ENCODE results near the gene SKIL.
A peak's percentile ranks its signal among the peaks of the same experiment; 100 is the strongest.

Gene SKIL

GRCh38 chr3:170367797-170368196 lies 10.3 kb downstream of the SKIL start:
- H3K9ac ChIP-seq (ENCODE audit: low read depth, low read length): no peak overlapping the region
- H3K27me3 ChIP-seq (ENCODE audit: control insufficient read depth, insufficient read depth, low read length): no peaks in the 10 kb centered on the region
- H3K4me1 ChIP-seq (ENCODE audit: control insufficient read depth, insufficient read depth, low read length): peaks cover 3% of the 10 kb centered on the region
- H3K9me3 ChIP-seq (ENCODE audit: control insufficient read depth, insufficient read depth, low read length): no peaks in the 10 kb centered on the region
- H3K4me3 ChIP-seq (ENCODE audit: low read depth, low read length): peak overlapping the region; percentile 6
- H3K36me3 ChIP-seq (ENCODE audit: control insufficient read depth, insufficient read depth, low read length): no peaks in the 10 kb centered on the region

GRCh38 chr3:170368921-170369320 lies 11.4 kb downstream of the SKIL start:
- H3K4me1 ChIP-seq (ENCODE audit: control insufficient read depth, insufficient read depth, low read length): peaks cover 3% of the 10 kb centered on the region

GRCh38 chr3:170372190-170372879 lies 14.8 kb downstream of the SKIL start:
- H3K9me3 ChIP-seq (ENCODE audit: control insufficient read depth, insufficient read depth, low read length): no peaks in the 10 kb centered on the region
- H3K4me1 ChIP-seq (ENCODE audit: control insufficient read depth, insufficient read depth, low read length): peaks cover 3% of the 10 kb centered on the region
- H3K27me3 ChIP-seq (ENCODE audit: control insufficient read depth, insufficient read depth, low read length): no peaks in the 10 kb centered on the region
- no peak overlapping the region for H3K4me3 ChIP-seq (ENCODE audit: low read depth, low read length)
- H3K9ac ChIP-seq (ENCODE audit: low read depth, low read length): no peak overlapping the region
- H3K36me3 ChIP-seq (ENCODE audit: control insufficient read depth, insufficient read depth, low read length): no peaks in the 10 kb centered on the region

More at GRCh38 chr3:170368921-170369320, 11.4 kb downstream of the SKIL start:
- Histone ChIP-seq H3K27me3 (ENCODE audit: control insufficient read depth, insufficient read depth, low read length) (no peaks in the 10 kb centered on the region), H3K36me3 (ENCODE audit: control insufficient read depth, insufficient read depth, low read length) (no peaks in the 10 kb centered on the region), H3K9ac (ENCODE audit: low read depth, low read length) (no peak overlapping the region), H3K9me3 (ENCODE audit: control insufficient read depth, insufficient read depth, low read length) (no peaks in the 10 kb centered on the region), H3K4me3 (ENCODE audit: low read depth, low read length) (no peak overlapping the region)

- H3K4me3 ChIP-seq (ENCODE audit: low read depth, low read length): no peak overlapping the region
- H3K27me3 ChIP-seq (ENCODE audit: control insufficient read depth, insufficient read depth, low read length): no peaks in the 10 kb centered on the region
- H3K9me3 ChIP-seq (ENCODE audit: control insufficient read depth, insufficient read depth, low read length): no peaks in the 10 kb centered on the region
- H3K9ac ChIP-seq (ENCODE audit: low read depth, low read length): no peak overlapping the region
- peaks cover 31% of the 10 kb centered on the region for H3K36me3 ChIP-seq (ENCODE audit: control insufficient read depth, insufficient read depth, low read length)
- H3K4me1 ChIP-seq (ENCODE audit: control insufficient read depth, insufficient read depth, low read length): no peaks in the 10 kb centered on the region
Observed at GRCh38 chr3:170383567-170383966, 26.1 kb downstream of the SKIL start.

- Histone ChIP-seq H3K36me3 (ENCODE audit: control insufficient read depth, insufficient read depth, low read length) (peaks cover 32% of the 10 kb centered on the region), H3K27me3 (ENCODE audit: control insufficient read depth, insufficient read depth, low read length) (no peaks in the 10 kb centered on the region), H3K4me1 (ENCODE audit: control insufficient read depth, insufficient read depth, low read length) (no peaks in the 10 kb centered on the region)
Observed at GRCh38 chr3:170386468-170386867, 29.0 kb downstream of the SKIL start.

GRCh38 chr3:170387950-170388349 lies 30.4 kb downstream of the SKIL start:
- no peak overlapping the region for H3K4me3 ChIP-seq (ENCODE audit: low read depth, low read length)
- H3K9me3 ChIP-seq (ENCODE audit: control insufficient read depth, insufficient read depth, low read length): no peaks in the 10 kb centered on the region
- H3K36me3 ChIP-seq (ENCODE audit: control insufficient read depth, insufficient read depth, low read length): peaks cover 30% of the 10 kb centered on the region
- no peaks in the 10 kb centered on the region for H3K4me1 ChIP-seq (ENCODE audit: control insufficient read depth, insufficient read depth, low read length)
- no peak overlapping the region for H3K9ac ChIP-seq (ENCODE audit: low read depth, low read length)
- no peaks in the 10 kb centered on the region for H3K27me3 ChIP-seq (ENCODE audit: control insufficient read depth, insufficient read depth, low read length)

More at GRCh38 chr3:170386468-170386867, 29.0 kb downstream of the SKIL start:
- H3K4me3 ChIP-seq (ENCODE audit: low read depth, low read length): no peak overlapping the region
- no peak overlapping the region for H3K9ac ChIP-seq (ENCODE audit: low read depth, low read length)
- no peaks in the 10 kb centered on the region for H3K9me3 ChIP-seq (ENCODE audit: control insufficient read depth, insufficient read depth, low read length)

- H3K4me3 ChIP-seq (ENCODE audit: low read depth, low read length): no peak overlapping the region
- no peaks in the 10 kb centered on the region for H3K9me3 ChIP-seq (ENCODE audit: control insufficient read depth, insufficient read depth, low read length)
- H3K36me3 ChIP-seq (ENCODE audit: control insufficient read depth, insufficient read depth, low read length): peaks cover 28% of the 10 kb centered on the region
- H3K9ac ChIP-seq (ENCODE audit: low read depth, low read length): no peak overlapping the region
- H3K4me1 ChIP-seq (ENCODE audit: control insufficient read depth, insufficient read depth, low read length): no peaks in the 10 kb centered on the region
- no peaks in the 10 kb centered on the region for H3K27me3 ChIP-seq (ENCODE audit: control insufficient read depth, insufficient read depth, low read length)
Observed at GRCh38 chr3:170391108-170391507, 33.6 kb downstream of the SKIL start.

GRCh38 chr3:170397685-170398084 lies 40.2 kb downstream of the SKIL start:
- Histone ChIP-seq H3K9me3 (ENCODE audit: control insufficient read depth, insufficient read depth, low read length) (no peaks in the 10 kb centered on the region), H3K27me3 (ENCODE audit: control insufficient read depth, insufficient read depth, low read length) (no peaks in the 10 kb centered on the region), H3K36me3 (ENCODE audit: control insufficient read depth, insufficient read depth, low read length) (no peaks in the 10 kb centered on the region), H3K4me1 (ENCODE audit: control insufficient read depth, insufficient read depth, low read length) (no peaks in the 10 kb centered on the region), H3K4me3 (ENCODE audit: low read depth, low read length) (no peak overlapping the region), H3K9ac (ENCODE audit: low read depth, low read length) (no peak overlapping the region)

GRCh38 chr3:170405101-170405500 lies 47.6 kb downstream of the SKIL start:
- Histone ChIP-seq H3K27me3 (ENCODE audit: control insufficient read depth, insufficient read depth, low read length) (no peaks in the 10 kb centered on the region), H3K9me3 (ENCODE audit: control insufficient read depth, insufficient read depth, low read length) (no peaks in the 10 kb centered on the region), H3K9ac (ENCODE audit: low read depth, low read length) (no peak overlapping the region), H3K4me3 (ENCODE audit: low read depth, low read length) (no peak overlapping the region), H3K36me3 (ENCODE audit: control insufficient read depth, insufficient read depth, low read length) (no peaks in the 10 kb centered on the region), H3K4me1 (ENCODE audit: control insufficient read depth, insufficient read depth, low read length) (no peaks in the 10 kb centered on the region)

GRCh38 chr3:170410428-170411029 lies 53.0 kb downstream of the SKIL start:
- H3K27me3 ChIP-seq (ENCODE audit: control insufficient read depth, insufficient read depth, low read length): no peaks in the 10 kb centered on the region
- no peaks in the 10 kb centered on the region for H3K36me3 ChIP-seq (ENCODE audit: control insufficient read depth, insufficient read depth, low read length)
- H3K9me3 ChIP-seq (ENCODE audit: control insufficient read depth, insufficient read depth, low read length): no peaks in the 10 kb centered on the region
- H3K4me1 ChIP-seq (ENCODE audit: control insufficient read depth, insufficient read depth, low read length): no peaks in the 10 kb centered on the region
- no peak overlapping the region for H3K9ac ChIP-seq (ENCODE audit: low read depth, low read length)
- H3K4me3 ChIP-seq (ENCODE audit: low read depth, low read length): no peak overlapping the region

- Histone ChIP-seq H3K4me1 (ENCODE audit: control insufficient read depth, insufficient read depth, low read length) (no peaks in the 10 kb centered on the region), H3K9ac (ENCODE audit: low read depth, low read length) (no peak overlapping the region), H3K4me3 (ENCODE audit: low read depth, low read length) (no peak overlapping the region), H3K36me3 (ENCODE audit: control insufficient read depth, insufficient read depth, low read length) (no peaks in the 10 kb centered on the region), H3K27me3 (ENCODE audit: control insufficient read depth, insufficient read depth, low read length) (peaks cover 23% of the 10 kb centered on the region), H3K9me3 (ENCODE audit: control insufficient read depth, insufficient read depth, low read length) (no peaks in the 10 kb centered on the region)
Observed at GRCh38 chr3:170413291-170413690, 55.8 kb downstream of the SKIL start.

- Histone ChIP-seq H3K4me3 (ENCODE audit: low read depth, low read length) (no peak overlapping the region), H3K36me3 (ENCODE audit: control insufficient read depth, insufficient read depth, low read length) (no peaks in the 10 kb centered on the region), H3K4me1 (ENCODE audit: control insufficient read depth, insufficient read depth, low read length) (no peaks in the 10 kb centered on the region), H3K9me3 (ENCODE audit: control insufficient read depth, insufficient read depth, low read length) (no peaks in the 10 kb centered on the region), H3K9ac (ENCODE audit: low read depth, low read length) (no peak overlapping the region), H3K27me3 (ENCODE audit: control insufficient read depth, insufficient read depth, low read length) (peaks cover 31% of the 10 kb centered on the region)
Observed at GRCh38 chr3:170414202-170414663, 56.7 kb downstream of the SKIL start.

Data from iPS-15b (cell line).